HG02938 (cell line): ENCODE data around the gene MYL12A.
"Not testable (repeated sequence)": the region's sequence is repeated elsewhere in the genome, so short reads cannot be mapped to it uniquely, and the experiment has no call there.

Experiments
- ATAC-seq: cut with Tn5 transposase; IDR thresholded peaks from one replicate; pipeline ENCODE4 v1.9.1; 2021; ENCODE audit warnings: mild to moderate bottlenecking, moderate library complexity; ENCODE audit not compliant: unreplicated experiment

The MYL12A gene

DNA sequence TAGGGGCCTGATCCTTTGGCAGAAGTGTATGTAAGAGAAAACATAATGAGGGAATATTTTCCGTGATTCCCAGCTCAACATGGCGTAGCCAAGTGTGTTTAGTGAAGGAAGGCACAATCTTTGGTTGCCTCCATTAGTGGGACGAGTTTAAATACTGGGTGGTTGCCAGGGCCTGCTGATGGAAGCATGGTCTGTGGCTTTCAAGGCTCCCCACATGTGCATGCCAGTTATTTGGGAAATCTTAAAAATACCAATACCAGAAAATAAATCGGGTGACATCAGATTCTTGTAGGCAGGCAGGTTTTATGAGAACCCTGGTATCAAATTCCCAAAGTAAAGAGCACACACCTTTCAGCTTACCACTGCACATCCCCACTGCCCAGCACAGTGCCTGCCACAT lies 7.1 kb downstream of the MYL12A start:
- ATAC-seq = no peak

- ATAC-seq = no peak
Observed at GRCh38 chr18:3255611-3256165, 8.1 kb downstream of the MYL12A start.

- no peak for ATAC-seq
Observed at GRCh38 chr18:3256693-3257626, 9.4 kb downstream of the MYL12A start.

GRCh38 chr18:3257627-3258120 lies 10.1 kb downstream of the MYL12A start:
- ATAC-seq = no peak

- no peak for ATAC-seq
Observed at GRCh38 chr18:3260995-3261372, 13.4 kb downstream of the MYL12A start.

DNA sequence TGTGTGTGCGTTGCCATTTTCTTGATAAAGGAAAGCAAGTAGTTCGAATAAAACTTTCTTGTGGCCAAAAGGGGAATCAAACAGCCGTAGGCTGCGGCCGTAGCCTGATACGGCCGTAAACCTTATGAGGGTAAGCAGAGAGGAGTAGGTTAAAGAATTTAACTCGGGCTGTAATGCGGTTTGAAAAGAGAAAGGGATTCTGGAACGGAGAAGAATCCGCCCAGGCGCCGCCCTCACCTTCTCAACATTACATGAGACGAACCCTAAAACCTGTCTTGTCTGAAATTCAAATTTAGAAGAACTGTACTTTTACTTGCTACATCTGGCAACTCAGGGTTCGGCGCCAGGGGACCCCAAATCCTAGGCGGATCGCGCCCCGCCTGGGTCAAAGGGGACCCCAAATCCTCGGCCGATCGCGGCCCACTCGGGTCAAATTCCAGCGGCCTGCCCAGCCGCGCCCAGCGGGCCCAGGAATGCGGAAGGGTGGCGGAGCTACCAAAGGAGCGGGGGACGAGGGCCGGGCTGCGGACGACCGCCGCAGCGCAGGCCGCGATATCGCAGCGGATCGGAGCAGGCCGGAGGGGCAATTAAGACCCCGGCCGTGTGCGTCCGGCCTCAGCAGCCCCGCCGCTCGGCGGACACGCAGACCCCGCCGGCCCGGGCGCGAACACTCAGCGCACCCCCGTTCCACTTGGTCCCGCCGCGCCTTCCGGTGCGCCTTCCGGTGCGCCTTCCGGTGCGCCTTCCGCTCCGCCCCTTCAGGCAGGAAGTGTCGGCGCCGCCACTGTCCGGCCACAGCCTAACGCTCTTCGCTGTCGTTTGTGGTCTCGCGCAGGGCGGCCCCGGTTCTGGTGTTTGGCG lies 14.0 kb downstream of the MYL12A start, which contains the start of gene MYL12B:
TSS of gene MYL12B (plus strand) at position 761 of the 861 bp plus-strand sequence. CDS start 10,766 bp downstream, outside the sequence.
- peak; percentile 78 for ATAC-seq

- peak; percentile 35 for ATAC-seq
Observed at GRCh38 chr18:3262234-3263131, 14.9 kb downstream of the MYL12A start.

DNA sequence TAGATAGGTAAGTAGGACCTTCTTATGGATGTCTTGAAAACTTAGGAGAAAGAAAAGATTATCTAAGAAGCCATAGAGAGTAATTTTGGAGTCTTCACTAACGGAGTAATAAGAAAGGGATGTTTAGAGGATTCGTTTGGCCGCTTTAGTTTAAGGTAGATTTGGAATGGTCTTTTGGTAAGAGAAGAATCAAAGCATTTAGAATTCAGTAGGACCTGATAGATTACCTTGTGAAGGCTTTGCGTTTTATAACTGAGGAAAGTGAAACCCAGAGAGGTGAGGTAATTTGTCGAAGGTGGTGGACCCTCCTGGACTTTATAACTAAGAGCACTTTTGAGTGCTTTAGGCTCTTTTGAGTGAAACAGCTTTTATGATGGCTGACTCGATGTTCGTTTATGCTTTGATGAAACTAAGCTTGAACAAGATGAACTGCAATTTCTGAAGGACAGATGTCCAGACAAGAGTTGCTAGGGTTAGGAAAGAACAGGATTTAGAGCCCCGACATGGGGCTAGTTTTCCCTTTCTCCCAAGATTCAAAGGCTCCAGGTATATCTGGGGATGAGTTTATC lies 15.6 kb downstream of the MYL12A start:
- ATAC-seq = no peak

- ATAC-seq = no peak
Observed at GRCh38 chr18:3264362-3264761, 16.8 kb downstream of the MYL12A start.

- no peak for ATAC-seq
Observed at GRCh38 chr18:3265564-3266033, 18.0 kb downstream of the MYL12A start.

- no peak for ATAC-seq
Observed at GRCh38 chr18:3266062-3266608, 18.5 kb downstream of the MYL12A start.

DNA sequence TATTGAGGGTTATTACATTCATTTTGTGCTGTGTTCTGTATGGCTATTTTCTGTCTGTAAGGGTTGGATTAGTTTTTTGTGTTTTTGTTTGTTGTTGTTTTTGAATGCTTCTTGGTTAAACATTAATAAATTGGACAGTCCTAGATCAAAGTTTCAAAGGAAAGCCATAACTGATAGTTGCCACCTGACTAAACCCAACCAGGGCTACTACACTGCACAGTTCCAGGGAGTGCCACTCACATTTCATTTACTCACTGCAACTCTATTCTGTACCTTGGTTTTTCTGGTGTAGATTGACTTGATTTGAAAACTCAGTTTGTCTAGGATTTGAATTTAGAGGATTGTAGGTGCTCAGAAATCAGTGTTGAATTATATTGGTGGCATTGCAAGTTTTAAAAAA lies 20.7 kb downstream of the MYL12A start:
- ATAC-seq = no peak

DNA sequence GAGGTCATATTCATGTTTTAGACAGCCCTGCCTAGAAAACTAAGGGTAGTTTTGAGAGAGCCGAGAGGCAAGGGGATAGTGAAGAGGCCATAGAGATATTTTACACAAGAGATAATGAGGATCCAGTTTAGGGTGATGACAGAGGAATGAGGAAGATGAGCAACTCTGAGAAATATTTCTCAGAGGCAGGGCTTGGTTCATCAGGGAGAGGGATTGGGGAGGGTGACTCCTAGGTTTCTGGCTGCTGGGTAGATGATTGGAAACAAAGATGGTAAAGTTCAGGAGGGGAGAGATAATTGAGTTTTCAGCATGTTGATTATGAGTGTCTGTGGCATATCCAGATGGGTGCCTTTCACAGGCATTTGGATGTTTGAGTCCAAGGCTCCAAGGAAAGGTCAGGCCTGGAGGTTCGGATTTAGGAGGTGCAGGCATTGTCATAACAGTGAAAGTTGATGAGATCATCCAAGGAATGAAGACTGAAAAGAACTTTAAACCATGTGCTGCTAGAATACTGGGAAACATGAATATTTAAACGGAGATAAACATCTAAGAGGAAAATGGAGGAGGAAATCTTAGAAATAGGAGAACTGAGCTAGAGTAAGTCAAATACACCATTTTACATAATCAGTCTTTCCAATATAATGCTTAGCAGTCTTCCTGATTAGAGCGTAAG lies 21.8 kb downstream of the MYL12A start:
- ATAC-seq = no peak

GRCh38 chr18:3269914-3270299 lies 22.3 kb downstream of the MYL12A start:
- no peak for ATAC-seq

GRCh38 chr18:3273042-3273441 lies 25.4 kb downstream of the MYL12A start:
- no peak for ATAC-seq

DNA sequence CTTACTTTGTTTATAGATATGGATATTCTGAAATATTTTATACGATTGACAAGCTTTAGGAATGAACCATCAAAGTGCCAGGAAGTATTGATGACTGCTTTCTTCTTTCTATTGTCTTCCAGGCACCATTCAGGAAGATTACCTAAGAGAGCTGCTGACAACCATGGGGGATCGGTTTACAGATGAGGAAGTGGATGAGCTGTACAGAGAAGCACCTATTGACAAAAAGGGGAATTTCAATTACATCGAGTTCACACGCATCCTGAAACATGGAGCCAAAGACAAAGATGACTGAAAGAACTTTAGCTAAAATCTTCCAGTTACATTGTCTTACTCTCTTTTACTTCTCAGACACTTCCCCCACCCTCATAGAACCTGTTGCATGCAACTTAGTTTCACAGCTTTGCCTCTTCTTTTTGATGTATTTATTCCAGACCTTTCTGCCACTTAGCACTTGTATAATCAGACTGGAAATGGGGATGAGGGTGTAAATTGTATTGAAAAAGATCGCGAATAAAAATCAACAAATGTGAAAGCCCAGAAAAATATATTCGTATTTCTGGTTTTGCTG lies 30.1 kb downstream of the MYL12A start:
- not testable (repeated sequence) for ATAC-seq

DNA sequence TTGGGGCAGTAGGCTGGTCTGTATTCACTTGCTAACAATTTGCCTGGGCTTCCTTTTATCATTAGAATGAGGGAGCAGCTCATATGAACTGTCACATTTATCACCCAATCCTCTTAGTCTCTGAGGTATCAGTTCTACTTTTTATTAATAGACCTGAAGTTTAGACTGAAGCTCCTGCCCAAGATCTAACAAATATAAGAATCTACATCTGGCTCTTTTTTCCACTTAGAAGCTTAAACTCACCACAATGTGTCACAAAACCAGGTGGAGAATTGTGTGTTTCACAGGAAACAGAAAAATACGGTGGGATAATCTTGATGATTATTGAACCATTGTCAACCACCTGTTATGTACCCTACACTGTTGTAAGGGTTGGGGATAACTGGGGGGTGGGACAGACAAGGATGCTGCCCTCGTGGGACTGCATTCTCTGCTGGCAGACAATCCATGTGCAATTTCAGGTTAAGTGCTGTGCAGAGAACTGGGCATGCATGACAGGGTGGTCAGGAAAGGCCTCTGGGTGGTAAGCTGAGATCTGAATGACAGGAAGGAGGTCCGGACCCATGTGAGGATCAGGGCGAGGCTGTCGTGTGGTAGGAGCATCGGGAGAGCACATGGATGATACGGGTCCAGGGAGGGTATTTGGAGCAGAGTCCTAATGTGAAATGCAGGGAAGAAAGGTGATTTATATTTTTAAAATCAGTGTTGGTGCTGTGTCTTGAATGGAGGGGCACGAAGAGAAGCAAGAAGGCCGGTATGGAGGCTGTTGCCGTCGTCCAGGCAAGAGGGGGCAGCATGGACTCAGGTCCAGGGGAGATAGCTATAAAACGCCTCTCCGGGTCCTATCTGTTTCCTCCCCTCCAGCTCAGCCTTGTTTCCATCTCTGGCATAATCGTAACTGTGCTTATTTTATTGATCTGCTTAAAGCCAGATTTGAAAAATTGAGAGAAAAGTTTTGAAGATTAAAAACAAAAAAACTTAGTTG lies 31.9 kb downstream of the MYL12A start:
- peak; percentile 89 for ATAC-seq
